Activated naive CD4-positive, alpha-beta T cell treated with anti-CD3 and anti-CD28 coated beads, Interleukin-2, amount 50 U/mL, for 16 hours (primary cell): Measurements from ENCODE around the gene PSMD7.
"Not testable (repeated sequence)": the region's sequence is repeated elsewhere in the genome, so short reads cannot be mapped to it uniquely, and the experiment has no call there.

Experiments used
- DNase-seq: peaks from one replicate; pipeline ENCODE4 v3.0.0-alpha.2; 2020

Gene PSMD7

DNA sequence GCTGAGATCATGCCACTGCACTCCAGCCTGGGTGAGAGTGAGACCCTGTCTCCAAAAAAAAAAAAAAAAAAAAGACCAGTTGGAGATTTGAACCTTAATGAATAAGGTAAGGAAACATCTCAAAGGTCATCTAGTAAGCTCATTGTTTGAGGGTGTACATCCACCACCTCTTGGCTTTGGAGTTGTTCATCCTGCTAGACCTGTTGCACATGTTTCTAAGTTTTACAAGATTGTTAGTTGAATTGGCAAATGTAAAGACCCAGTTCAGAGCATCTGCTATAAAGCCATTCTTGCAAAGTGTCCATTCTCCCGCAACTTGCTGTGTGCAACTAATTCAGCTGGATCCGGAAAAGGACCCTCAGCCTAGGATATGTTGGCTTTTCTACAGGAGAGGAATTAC is 1.5 kb downstream of the PSMD7 start:
- DNase-seq, result no peak

DNA sequence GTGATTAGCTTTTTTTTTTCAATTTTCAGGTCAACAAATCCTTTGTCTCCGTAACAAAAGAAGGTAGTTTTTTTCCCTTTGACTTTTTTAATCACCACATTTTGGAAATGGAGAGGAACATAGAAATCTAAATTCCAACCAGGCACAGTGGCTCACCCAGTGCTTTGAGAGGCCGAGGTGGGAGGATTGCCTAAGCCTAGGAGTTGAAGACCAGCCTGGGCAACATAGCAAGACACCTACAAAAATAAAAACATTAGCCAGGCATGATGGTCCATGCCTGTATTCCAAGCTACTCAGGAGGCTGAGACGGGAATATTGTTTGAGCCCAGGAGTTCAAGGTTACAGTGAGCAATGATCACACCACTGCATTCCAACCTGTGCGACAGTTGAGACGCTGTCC is 5.7 kb downstream of the PSMD7 start:
- no peak for DNase-seq

DNA sequence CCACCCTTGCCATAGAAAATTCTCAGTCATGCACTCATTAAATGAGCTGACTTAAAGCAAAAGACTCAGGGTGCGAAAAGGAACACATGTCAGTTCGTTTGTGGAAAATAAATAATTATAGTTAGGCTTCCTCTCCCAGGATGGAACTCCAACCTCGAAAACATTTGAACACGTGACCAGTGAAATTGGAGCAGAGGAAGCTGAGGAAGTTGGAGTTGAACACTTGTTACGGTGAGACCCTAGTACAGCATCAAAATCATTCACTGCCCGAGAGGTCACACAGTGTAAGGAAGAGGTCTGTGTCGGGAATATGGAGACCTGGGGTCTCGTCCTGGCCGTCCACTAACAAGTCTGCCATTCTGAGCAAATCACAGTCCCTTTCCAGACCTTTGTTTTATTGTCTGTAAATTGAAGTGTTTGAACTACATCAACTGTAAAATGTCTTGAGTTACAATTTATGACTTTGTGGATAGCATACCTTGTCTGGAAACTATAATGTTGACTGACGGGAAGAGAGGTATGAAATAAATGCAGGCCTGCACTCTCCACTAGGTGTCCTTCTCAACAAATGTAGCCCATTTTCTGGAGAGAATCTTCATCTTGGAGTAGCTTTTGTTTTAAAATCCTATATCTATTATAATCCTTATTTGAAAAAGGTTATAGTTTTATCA is 7.7 kb downstream of the PSMD7 start:
- no peak for DNase-seq

DNA sequence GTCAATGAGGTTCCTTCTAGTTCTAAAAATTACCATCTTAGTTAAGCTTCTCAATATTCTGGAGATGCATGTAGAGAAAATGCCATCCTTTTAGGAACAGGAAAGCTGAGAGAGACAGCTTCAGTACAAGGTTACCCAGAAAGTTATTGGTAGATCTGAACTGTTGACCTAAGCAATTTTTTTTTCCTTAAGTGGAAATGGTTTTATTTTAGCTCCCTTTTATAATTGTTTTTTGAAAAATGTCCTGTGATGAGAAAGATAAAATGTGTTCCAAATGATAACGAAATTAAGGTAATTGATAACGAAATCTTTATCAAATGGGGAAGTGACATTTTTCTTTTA is 8.2 kb downstream of the PSMD7 start:
- DNase-seq, result no peak

DNA sequence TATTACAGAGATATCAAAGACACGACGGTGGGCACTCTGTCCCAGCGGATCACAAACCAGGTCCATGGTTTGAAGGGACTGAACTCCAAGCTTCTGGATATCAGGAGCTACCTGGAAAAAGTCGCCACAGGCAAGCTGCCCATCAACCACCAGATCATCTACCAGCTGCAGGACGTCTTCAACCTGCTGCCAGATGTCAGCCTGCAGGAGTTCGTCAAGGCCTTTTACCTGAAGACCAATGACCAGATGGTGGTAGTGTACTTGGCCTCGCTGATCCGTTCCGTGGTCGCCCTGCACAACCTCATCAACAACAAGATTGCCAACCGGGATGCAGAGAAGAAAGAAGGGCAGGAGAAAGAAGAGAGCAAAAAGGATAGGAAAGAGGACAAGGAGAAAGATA is 8.7 kb downstream of the PSMD7 start:
- no peak for DNase-seq

DNA sequence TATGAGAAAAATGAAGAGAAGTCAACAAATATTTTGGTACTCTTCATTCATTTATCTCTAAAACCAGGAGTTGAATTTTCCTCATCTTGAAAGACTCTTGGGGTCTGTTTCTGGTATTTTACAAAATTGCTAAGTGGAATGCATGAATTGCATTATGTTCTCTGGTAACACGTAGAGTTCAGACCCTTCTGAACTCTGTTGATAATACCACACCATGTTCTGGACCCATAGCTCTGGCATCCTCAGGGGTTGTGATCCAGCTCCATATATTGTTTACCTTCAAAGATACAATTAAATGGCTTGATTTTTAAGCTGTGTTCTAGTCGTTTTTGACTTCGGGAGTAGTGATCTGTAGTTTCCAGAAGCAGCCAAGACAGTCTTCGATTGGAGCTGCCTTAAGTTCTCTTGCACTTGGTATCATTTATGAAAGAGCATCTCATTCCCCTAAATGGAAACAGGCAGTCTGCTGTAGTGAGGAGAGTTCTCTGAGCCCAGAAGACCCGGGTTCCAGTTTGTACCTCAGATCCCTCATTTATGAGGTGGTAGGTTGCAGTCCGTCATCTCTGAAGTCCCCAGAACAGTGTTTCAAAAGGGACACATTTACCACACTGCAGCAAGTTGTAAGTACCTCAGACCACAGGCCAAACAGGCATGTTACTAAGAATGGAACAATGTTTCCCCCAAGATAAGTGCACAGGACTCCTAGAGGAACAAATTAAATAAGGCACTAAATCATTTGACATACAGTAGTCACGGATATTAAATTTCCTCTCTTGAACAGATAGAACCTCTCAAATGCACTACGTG is 9.6 kb downstream of the PSMD7 start:
- DNase-seq, result no peak

DNA sequence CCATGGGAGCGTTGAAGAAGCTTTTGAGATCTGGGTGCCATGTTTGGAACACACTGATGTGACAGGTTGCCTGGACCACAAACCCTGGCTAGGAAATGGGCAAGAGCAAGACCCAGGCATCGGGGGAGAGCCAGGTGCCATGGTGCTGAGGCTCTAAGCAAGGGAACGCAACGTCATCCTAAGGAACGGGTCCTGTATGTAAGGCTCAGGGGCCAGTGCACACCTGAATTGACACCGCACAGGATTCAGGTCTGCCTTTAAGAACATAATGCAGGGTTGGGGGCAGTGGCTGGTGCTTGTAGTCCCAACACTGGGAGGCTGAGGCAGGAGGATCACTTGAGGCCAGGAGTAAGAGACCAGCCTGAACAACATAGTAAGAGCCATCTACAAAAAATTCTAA is 10.8 kb downstream of the PSMD7 start:
- DNase-seq, result no peak

DNA sequence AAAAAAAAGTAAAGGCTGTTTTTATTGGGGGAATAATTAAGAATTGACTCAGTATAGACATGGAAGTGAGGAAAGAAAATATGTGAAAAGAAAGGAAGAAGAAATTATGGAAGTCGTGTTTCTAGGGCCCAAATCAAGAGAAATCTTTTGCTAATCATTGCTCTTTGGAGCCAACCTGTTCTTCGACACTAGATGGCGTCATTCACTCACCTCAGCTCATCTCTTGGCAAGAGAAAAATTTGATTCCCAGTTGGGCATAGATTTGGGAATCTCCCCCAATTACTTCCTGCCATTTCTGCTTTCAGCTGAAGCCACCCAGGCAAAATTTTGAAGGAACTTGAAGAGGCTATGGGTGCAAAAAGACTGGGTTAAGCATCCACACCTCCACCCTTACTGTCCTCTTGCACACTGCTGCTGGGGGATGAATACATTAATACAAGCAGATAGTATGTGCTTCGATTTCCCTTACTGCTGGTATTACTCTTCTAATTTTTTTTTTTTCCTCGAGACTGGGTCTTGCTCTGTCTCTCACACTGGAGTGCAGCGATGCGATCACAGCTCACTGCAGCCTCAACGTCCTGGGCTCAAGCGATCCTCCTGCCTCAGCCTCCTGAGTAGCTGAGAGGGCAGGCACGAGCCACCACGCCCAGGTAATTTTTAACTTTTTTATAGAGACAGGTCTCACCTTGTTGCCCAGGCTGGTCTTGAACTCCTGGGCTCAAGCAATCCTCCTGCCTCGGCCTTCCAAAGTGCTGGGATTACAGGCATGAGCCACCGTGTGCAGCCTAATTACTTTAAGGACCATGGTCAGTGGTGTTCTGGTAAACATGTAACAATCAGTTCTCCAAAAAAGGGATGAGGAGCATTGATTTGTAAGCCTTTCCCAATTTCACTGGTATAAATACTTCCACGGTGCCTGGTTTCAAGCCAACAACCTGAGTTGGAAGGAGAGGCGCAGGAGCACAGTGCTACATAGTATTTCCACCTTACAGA is 13.5 kb downstream of the PSMD7 start:
- DNase-seq, result no peak

DNA sequence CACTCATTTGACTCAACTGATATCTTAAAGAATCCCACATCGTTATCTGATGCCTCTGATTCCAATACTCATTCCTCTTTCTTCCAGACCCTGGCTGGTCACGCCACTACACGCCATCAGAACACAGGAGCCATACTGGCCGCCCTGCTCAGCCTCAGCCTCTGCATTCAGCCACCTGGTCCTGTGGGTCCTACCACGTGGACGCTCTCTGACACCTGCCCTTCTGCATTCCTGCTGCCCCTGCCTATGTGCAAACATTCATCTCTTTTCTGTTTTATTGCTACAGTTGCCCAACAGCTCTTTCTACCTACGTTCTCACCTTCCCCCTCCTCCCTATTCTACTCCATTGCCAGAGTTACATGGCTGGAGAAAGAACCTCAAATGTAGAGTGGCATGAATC is 18.4 kb downstream of the PSMD7 start:
- DNase-seq, result no peak

DNA sequence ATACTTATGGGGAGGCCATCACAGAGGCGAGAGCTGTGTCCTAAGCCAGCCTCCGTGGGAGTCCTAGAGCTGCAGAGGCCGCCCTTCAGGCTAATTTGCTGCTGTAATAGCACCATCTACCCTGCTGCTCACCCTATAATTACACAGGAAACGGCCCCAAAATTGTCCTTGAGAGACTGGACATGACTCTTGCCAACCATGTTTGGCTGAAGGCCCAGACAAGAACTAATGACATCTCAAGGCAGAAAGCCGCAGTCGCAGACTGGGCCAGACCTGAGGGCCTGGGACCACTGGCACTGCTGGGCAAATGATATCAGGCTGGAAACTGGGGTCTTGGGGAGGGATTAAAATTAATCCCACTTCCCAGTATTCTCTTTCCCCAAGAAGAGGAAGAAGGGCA is 24.1 kb downstream of the PSMD7 start:
- no peak for DNase-seq

DNA sequence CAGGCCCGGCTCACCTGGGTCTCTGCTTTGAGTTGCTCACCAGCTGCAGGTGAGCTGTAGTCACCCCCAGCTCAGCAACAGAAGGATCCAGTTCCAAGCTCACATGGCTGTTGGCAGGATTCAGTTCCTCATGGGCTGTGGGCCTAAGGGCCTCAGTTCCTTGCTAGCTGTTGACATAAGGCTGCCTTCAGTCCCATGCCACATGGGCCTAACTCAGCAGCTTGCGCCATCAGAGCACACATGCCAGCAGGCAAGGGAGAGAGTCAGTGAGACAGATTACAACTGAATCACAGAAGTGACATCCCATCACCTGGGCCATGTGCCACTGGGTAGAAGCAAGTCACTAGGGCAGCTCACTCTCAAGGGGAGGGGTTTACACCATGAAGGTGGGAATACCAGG is 24.7 kb downstream of the PSMD7 start:
- DNase-seq, result no peak

DNA sequence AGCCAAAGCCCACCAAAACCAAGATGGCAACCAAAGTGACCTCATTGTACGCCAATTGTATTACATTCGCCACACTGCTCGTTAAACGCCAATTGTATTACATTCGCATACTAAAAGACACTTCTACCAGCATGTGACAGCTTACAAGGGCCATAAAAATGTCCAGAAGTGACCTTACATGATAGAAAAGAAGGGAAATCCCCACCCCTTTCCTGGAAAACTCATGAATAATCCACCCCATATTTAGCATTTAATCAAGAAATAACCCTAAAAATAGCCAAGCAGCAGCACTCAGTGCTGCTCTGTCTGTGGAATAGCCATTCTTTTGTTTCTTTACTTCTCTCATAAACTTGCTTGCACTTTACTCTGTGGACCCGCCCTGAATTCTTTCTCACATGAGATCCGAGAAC is 25.7 kb downstream of the PSMD7 start:
- no peak for DNase-seq

DNA sequence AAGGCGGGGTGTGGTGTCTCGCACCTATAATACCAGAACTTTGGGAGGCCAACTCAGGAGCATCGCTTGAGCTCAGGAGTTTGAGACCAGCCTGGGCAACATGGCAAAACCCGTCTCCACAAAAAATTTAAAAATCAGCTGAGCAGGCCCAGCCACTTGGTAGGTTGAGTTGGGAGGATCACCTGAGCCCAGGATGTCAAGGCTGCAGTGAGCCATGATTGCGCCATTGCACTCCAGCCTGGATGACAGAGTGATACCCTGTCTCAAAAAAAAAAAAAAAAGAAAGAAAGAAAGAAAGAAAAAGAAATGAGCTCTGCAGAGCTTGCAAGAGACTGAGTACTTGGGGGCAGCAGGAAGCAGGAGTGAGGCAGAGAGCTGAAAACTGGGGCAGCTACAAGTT is 28.2 kb downstream of the PSMD7 start:
- not testable (repeated sequence) for DNase-seq

DNA sequence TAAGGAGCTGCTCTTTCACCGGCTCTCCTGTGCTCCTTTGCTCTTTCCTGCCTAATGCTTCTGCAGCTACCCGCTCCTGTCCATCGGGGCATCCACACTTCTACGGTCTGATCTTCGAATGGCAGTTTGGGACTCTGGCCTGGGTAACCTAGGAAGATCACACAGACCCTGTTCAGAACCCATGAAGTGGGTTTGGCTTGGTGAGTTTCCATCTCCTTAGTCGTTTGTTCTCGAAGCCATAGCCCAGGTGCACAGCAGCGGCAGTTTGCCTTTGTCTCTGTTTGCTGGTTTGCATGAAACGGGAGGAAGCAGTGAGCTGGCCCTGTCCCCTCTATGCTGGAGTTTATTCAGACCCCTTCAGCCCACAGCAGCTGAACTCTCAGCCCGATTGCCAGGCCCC is 29.0 kb downstream of the PSMD7 start:
- DNase-seq, result no peak

DNA sequence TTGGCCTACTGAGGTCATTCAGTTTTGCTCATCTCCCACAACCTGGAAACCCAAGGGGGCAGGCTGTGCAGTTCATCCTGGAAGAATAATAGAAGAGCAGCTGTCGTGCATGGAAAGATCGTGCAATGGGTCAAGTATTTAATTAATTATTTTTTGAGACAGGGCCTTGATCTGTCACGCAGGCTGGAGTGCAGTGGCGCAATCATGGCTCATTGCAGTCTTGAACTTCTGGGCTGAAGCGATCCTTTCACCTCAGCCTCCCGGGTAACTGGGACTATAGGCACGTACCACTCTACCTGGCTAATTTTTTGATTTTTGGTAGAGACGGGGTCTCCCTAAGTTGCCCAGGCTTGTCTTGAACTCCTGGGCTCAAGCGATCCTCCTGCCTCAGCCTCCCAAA is 31.7 kb downstream of the PSMD7 start:
- not testable (repeated sequence) for DNase-seq

DNA sequence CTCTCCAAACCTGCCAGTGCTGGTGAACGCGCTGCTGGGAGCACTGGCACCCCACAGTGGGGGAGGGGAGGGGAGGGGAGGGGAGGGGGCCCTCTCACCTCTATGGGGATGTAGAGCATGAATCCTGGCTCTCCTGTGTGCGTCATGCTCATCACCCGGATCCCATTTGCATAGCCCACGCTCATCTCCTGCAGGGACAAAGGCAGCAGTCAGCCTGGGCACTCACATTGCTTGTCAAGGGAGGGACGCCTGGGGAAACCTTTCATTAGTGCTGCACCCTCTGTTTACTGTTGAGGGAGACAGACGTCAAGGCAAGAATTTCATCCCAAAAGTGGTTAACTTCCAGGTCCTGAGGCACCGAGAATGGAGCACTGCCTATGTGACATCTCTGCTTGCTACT is 35.9 kb downstream of the PSMD7 start:
- DNase-seq, result not testable (repeated sequence)

DNA sequence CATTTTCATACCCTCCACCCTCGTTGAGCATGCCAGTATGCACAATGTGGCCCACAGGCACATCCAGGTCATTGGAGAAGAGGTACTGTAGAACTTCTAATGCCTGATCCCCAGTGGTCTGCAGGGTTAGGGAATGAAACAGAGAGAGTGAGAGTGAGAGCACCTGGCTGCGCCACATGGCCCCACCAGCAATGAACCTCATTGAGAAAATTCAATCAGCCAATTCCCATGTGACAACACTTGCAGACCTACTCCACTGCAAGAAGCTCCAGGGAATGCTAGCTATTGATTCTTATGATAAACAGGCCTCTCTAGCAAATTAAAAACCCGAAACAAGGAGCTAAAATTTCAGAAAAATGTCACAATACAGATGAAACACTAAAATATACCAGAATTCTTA is 40.9 kb downstream of the PSMD7 start:
- DNase-seq, result not testable (repeated sequence)

DNA sequence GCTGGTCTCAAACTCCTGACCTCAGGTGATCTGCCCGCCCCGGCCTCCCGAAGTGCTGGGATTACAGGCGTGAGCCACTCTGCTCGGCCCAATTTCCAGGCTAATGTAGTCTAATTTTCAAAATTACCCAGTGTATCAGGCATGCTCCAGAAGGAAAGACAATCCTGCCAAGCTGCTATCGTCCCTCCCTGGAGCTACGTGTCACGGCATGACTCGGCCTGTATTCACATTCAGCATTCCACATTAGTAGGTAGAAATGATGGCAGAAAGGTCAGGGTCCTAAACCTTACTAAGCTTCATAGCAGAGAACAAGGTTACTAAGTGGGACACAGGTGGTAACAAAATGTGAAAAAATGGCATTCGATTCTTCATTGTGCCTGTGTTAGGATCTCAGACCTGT is 42.6 kb downstream of the PSMD7 start:
- not testable (repeated sequence) for DNase-seq

DNA sequence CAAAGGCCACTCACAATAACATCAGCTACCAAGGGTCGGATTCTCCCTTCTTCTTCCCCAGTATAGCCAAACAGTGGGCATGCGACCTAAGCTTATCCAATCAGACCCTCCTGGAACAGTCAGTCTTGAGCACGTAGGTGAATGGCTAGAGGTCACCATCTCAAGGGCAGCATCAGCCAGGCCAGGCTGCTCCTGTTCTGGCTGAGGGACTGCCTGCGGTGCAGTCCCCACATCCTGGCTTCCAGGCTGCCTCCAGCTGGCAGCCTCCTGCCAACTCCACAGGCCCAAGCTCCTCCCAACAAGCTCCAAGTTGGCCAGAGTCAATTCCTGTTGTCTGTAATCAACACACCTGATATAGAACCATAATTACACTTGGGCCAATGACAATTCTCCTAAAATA is 56.4 kb downstream of the PSMD7 start:
- not testable (repeated sequence) for DNase-seq
